ENCODE measurements around the gene KCNS1. TPM values are rescaled to one million over a fixed set of nuclear protein-coding genes. Genes with fewer than 3 reads are reported as not detected.
A peak's percentile ranks its signal among the peaks of the same experiment; 100 is the strongest.

Gene KCNS1
- total and polyA plus RNA-seq, 7 experiments from 2014 or later: 0.07 to 0.12 (median 0.08) TPM; not detected in 4

DNA sequence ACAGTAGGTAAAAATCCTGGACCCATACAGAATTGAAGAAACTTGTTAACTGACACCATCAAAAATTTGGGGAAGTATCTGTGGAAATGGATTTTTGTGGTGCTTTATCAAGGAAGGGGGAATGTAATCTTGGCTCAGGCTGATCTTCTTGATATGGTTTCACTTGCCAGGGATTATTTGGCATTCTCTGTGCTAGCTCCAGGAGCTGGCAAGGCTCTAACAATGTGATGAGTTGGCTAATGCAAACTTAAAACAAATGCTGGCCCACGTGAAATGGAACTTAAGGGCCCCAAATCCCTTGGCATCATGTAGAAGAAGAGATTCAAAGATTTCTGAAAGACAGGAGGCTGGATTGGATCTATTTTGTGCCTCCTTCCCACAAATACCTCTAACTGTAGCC, 13.1 kb downstream of the KCNS1 start:
- no peak for ATAC-seq
- Mint-ChIP-seq H3K4me3 (no peak overlapping the region), H3K9me3 (peaks cover 0 to 10% (median 1%) of the 10 kb centered on the region in 11 donors), H3K27me3 (no peaks in the 10 kb centered on the region), H3K36me3 (peaks cover 7 to 56% (median 29%) of the 10 kb centered on the region in 5 donors), H3K4me1 (peaks cover under 1 to 17% (median 6%) of the 10 kb centered on the region in 7 donors), H3K27ac (peak overlapping the region in 6 of 9 donors; percentile 3 to 56 (median 30))
- H3K9me3 ChIP-seq (ENCODE audit: control insufficient read depth in 2 of 3, low read length in 3 of 3): peaks cover 0 to 3% (median 3%) of the 10 kb centered on the region in 3 experiments
- H3K27ac ChIP-seq (ENCODE audit: low read depth, low read length): no peak overlapping the region
- no peak for DNase-seq
- intact Hi-C loops (cut with micrococcal nuclease): no loop called here
- H3K27me3 ChIP-seq (ENCODE audit: control insufficient read depth in 2 of 2, insufficient read depth in 2 of 2, low read length in 2 of 2): no peaks in the 10 kb centered on the region
- H3K4me3 ChIP-seq (ENCODE audit: low read length): no peak overlapping the region
- POLR2A ChIA-PET: no interaction called here
- H3K36me3 ChIP-seq (ENCODE audit: control insufficient read depth in 2 of 3, insufficient read depth in 3 of 3, low read length in 3 of 3): peaks cover 0 to 29% (median 15%) of the 10 kb centered on the region in 3 experiments
- CTCF ChIA-PET: no interaction called here
- H3K4me1 ChIP-seq (ENCODE audit: control insufficient read depth in 2 of 2, insufficient read depth in 2 of 2, low read length in 2 of 2): no peaks in the 10 kb centered on the region

DNA sequence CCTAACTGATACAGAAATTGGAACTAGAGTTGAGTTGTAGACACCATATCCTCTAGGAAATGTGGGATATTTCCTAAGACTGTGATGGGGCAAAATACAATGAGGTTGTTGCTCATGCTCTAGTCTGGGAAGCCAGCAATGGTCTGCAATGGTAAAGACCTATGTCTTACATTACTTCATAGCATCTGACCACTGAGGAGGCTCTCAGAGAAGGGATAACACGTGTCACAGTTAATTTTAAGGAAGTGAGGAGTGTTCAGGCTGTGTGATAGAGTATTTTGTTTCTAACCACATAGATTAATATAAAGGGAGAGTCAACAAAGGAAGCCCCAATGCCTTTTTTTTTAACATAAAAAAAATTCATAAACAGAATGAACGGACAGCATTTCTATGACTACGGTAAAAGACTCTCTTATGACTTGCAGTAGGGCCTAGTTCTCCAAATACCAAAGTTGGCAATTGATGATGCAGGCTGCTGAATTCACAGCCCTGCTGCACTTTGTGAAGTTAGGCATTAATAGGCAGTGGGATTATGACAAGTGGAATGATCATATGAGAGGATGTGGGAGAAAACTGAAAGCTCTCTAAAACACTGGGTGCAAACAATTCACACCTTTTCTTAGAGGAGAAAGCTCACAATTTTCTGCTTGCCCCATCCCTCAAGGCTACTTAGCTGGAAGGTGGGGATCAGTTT, 13.7 kb downstream of the KCNS1 start:
- CTCF ChIA-PET: interaction anchor here (0.6 to 0.7 kb wide), 2 partner anchors 43 to 72 kb away, joined by 3 to 4 read pairs; no protein-coding TSS in a partner anchor
- no peaks in the 10 kb centered on the region for H3K27me3 Mint-ChIP-seq
- Histone ChIP-seq H3K4me3 (ENCODE audit: low read length) (no peak overlapping the region), H3K27me3 (ENCODE audit: control insufficient read depth in 2 of 2, insufficient read depth in 2 of 2, low read length in 2 of 2) (no peaks in the 10 kb centered on the region), H3K4me1 (ENCODE audit: control insufficient read depth in 2 of 2, insufficient read depth in 2 of 2, low read length in 2 of 2) (no peaks in the 10 kb centered on the region), H3K36me3 (ENCODE audit: control insufficient read depth in 2 of 3, insufficient read depth in 3 of 3, low read length in 3 of 3) (peaks cover 0 to 35% (median 20%) of the 10 kb centered on the region in 3 experiments), H3K27ac (ENCODE audit: low read depth, low read length) (no peak overlapping the region), H3K9me3 (ENCODE audit: control insufficient read depth in 2 of 3, low read length in 3 of 3) (peaks cover 0 to 9% (median 8%) of the 10 kb centered on the region in 3 experiments)
- peak overlapping the region in 7 of 9 donors; percentile 3 to 56 (median 39) for H3K27ac Mint-ChIP-seq
- H3K9me3 Mint-ChIP-seq: peaks cover 0 to 16% (median 3%) of the 10 kb centered on the region in 11 donors
- H3K4me3 Mint-ChIP-seq: no peak overlapping the region
- POLR2A ChIA-PET: no interaction called here
- H3K4me1 Mint-ChIP-seq: peaks cover 3 to 19% (median 6%) of the 10 kb centered on the region in 7 donors
- no peak for DNase-seq
- peak; percentile 31 for ATAC-seq
- peaks cover 12 to 62% (median 35%) of the 10 kb centered on the region in 5 donors for H3K36me3 Mint-ChIP-seq
- intact Hi-C loops (cut with micrococcal nuclease): no loop called here

DNA sequence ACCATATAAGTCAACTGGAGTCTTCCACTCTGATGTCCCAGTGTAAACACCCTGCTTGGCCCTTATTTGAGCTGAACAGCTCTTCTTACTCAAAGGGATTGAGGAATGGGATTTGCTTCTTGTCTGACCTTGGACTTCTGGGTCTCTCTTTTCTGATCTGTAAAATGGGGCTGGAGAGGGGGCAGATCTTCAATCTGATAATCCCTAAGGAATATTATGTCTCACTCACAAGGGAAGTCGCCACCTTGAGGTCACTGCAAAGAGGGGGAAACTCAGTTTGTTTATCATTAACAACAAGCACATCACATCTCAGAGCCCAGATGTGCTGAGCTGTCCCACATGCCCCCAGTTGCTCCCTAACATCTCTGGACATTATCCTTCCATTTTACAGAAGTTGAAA, 15.1 kb downstream of the KCNS1 start:
- Histone ChIP-seq H3K36me3 (ENCODE audit: control insufficient read depth in 2 of 3, insufficient read depth in 3 of 3, low read length in 3 of 3) (peaks cover 10 to 44% (median 29%) of the 10 kb centered on the region in 3 experiments), H3K4me1 (ENCODE audit: control insufficient read depth in 2 of 2, insufficient read depth in 2 of 2, low read length in 2 of 2) (no peaks in the 10 kb centered on the region), H3K27me3 (ENCODE audit: control insufficient read depth in 2 of 2, insufficient read depth in 2 of 2, low read length in 2 of 2) (no peaks in the 10 kb centered on the region), H3K27ac (ENCODE audit: low read depth, low read length) (no peak overlapping the region), H3K9me3 (ENCODE audit: control insufficient read depth in 2 of 3, low read length in 3 of 3) (peaks cover 0 to 17% (median 17%) of the 10 kb centered on the region in 3 experiments), H3K4me3 (ENCODE audit: low read length) (no peak overlapping the region)
- CTCF ChIA-PET: interaction anchor here (0.6 kb wide), 1 partner anchor 187 kb away, joined by 3 read pairs; no protein-coding TSS in a partner anchor
- Mint-ChIP-seq H3K27ac (peak overlapping the region in 5 of 9 donors; percentile 16 to 87 (median 49)), H3K27me3 (no peaks in the 10 kb centered on the region), H3K36me3 (peaks cover 22 to 76% (median 45%) of the 10 kb centered on the region in 5 donors), H3K4me3 (no peak overlapping the region), H3K9me3 (peaks cover 6 to 30% (median 9%) of the 10 kb centered on the region in 11 donors), H3K4me1 (peaks cover 3 to 19% (median 6%) of the 10 kb centered on the region in 7 donors)
- POLR2A ChIA-PET: no interaction called here
- intact Hi-C loops (cut with micrococcal nuclease): no loop called here
- DNase-seq (no peak), ATAC-seq (no peak)

DNA sequence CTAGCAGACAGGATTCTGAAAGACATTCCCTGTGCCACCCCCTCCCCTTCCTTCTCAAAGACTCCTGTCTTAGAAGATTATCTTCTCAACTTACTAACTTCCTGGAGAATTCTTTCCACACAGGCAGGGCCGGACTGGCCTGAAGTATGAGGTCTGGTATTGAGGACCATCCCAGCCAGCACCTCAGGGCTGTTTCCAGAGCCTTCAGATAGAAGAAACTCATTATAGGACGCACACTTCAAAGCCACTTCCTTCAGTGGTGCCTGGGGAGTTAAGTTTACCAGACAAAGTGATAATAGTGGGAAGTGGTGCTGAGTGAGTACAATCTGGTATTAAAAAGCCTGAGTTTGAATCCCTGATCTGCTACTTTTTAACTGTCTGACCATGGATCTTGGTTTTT, 15.6 kb downstream of the KCNS1 start:
- Histone ChIP-seq H3K27me3 (ENCODE audit: control insufficient read depth in 2 of 2, insufficient read depth in 2 of 2, low read length in 2 of 2) (no peaks in the 10 kb centered on the region), H3K36me3 (ENCODE audit: control insufficient read depth in 2 of 3, insufficient read depth in 3 of 3, low read length in 3 of 3) (peaks cover 13 to 44% (median 33%) of the 10 kb centered on the region in 3 experiments), H3K27ac (ENCODE audit: low read depth, low read length) (no peak overlapping the region), H3K4me3 (ENCODE audit: low read length) (no peak overlapping the region), H3K4me1 (ENCODE audit: control insufficient read depth in 2 of 2, insufficient read depth in 2 of 2, low read length in 2 of 2) (no peaks in the 10 kb centered on the region), H3K9me3 (ENCODE audit: control insufficient read depth in 2 of 3, low read length in 3 of 3) (peaks cover 0 to 17% (median 17%) of the 10 kb centered on the region in 3 experiments)
- no peaks in the 10 kb centered on the region for H3K27me3 Mint-ChIP-seq
- ATAC-seq (no peak), DNase-seq (no peak)
- no peak overlapping the region for H3K4me3 Mint-ChIP-seq
- intact Hi-C loops (cut with micrococcal nuclease): no loop called here
- peaks cover 25 to 82% (median 48%) of the 10 kb centered on the region in 5 donors for H3K36me3 Mint-ChIP-seq
- peaks cover 7 to 36% (median 10%) of the 10 kb centered on the region in 11 donors for H3K9me3 Mint-ChIP-seq
- POLR2A ChIA-PET: no interaction called here
- H3K27ac Mint-ChIP-seq: peak overlapping the region in 6 of 9 donors; percentile 7 to 61 (median 43)
- peaks cover 3 to 19% (median 6%) of the 10 kb centered on the region in 7 donors for H3K4me1 Mint-ChIP-seq
- CTCF ChIA-PET: no interaction called here

DNA sequence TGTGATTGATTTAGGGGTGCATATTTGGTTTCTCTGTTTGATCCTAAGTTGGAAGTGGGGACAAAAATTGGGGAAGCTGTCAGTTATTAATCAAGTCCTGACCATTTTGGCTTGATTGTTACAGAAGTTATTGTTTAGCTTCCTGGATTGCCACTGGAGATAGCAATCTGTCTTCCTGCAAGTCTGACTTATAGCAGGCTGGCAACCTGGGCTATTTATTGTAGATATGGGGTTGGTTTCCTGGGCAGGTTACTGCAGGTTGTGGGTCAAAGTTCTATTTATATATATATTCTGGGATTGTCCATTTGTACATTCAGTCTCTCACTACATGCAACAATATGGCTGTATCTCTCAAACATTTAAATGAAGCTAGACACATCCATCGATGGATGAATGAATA, 17.8 kb downstream of the KCNS1 start:
- Mint-ChIP-seq H3K9me3 (peaks cover 7 to 42% (median 11%) of the 10 kb centered on the region in 11 donors), H3K4me3 (peak overlapping the region in 1 of 10 donors; percentile 43), H3K4me1 (peaks cover 3 to 23% (median 8%) of the 10 kb centered on the region in 7 donors), H3K27me3 (no peaks in the 10 kb centered on the region), H3K27ac (peak overlapping the region in 6 of 9 donors; percentile 24 to 41 (median 36)), H3K36me3 (peaks cover 35 to 93% (median 68%) of the 10 kb centered on the region in 5 donors)
- intact Hi-C loops (cut with micrococcal nuclease): no loop called here
- H3K4me1 ChIP-seq (ENCODE audit: control insufficient read depth in 2 of 2, insufficient read depth in 2 of 2, low read length in 2 of 2): no peaks in the 10 kb centered on the region
- H3K27me3 ChIP-seq (ENCODE audit: control insufficient read depth in 2 of 2, insufficient read depth in 2 of 2, low read length in 2 of 2): no peaks in the 10 kb centered on the region
- ChIA-PET CTCF (interaction anchor here (1.0 kb wide), 1 partner anchor 39 kb away, joined by 3 read pairs; no protein-coding TSS in a partner anchor), POLR2A (interaction anchor here (0.5 to 1.2 kb wide), 2 partner anchors 105 to 112 kb away, joined by 3 to 4 read pairs; no protein-coding TSS in a partner anchor)
- peaks cover 0 to 17% (median 17%) of the 10 kb centered on the region in 3 experiments for H3K9me3 ChIP-seq (ENCODE audit: control insufficient read depth in 2 of 3, low read length in 3 of 3)
- no peak for DNase-seq
- peaks cover 21 to 65% (median 50%) of the 10 kb centered on the region in 3 experiments for H3K36me3 ChIP-seq (ENCODE audit: control insufficient read depth in 2 of 3, insufficient read depth in 3 of 3, low read length in 3 of 3)
- no peak overlapping the region for H3K4me3 ChIP-seq (ENCODE audit: low read length)
- no peak for ATAC-seq
- no peak overlapping the region for H3K27ac ChIP-seq (ENCODE audit: low read depth, low read length)

DNA sequence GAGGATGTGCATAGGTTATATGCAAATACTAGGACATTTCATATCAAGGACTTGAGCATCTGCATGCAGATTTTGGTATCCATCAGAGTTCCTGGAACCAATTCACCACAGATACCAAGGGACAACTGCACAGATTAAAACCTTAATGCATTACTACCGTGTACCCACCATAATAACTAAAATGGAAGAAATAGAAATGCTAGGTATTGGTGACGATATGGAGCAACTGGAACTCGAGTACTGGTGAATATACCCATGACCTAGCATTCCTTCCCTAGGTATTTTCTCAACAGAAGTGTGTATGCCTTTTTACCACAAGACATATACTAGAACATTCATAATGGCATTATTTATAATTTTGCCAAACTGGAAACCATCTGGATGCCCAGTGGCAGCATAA, 18.5 kb downstream of the KCNS1 start:
- no peaks in the 10 kb centered on the region for H3K27me3 ChIP-seq (ENCODE audit: control insufficient read depth in 2 of 2, insufficient read depth in 2 of 2, low read length in 2 of 2)
- CTCF ChIA-PET: interaction anchor here (0.6 to 1.0 kb wide), 2 partner anchors 10 to 38 kb away, joined by 3 to 5 read pairs; no protein-coding TSS in a partner anchor
- POLR2A ChIA-PET: interaction anchor here (1.2 kb wide), 1 partner anchor 104 kb away, joined by 3 read pairs; no protein-coding TSS in a partner anchor
- no peaks in the 10 kb centered on the region for H3K4me1 ChIP-seq (ENCODE audit: control insufficient read depth in 2 of 2, insufficient read depth in 2 of 2, low read length in 2 of 2)
- Mint-ChIP-seq H3K4me1 (peaks cover 2 to 18% (median 8%) of the 10 kb centered on the region in 7 donors), H3K9me3 (peaks cover 7 to 42% (median 11%) of the 10 kb centered on the region in 11 donors), H3K27me3 (no peaks in the 10 kb centered on the region), H3K27ac (peak overlapping the region in 4 of 9 donors; percentile 19 to 41 (median 28)), H3K36me3 (peaks cover 31 to 90% (median 71%) of the 10 kb centered on the region in 5 donors), H3K4me3 (peak overlapping the region in 1 of 10 donors; percentile 43)
- ATAC-seq (no peak), DNase-seq (no peak)
- no peak overlapping the region for H3K27ac ChIP-seq (ENCODE audit: low read depth, low read length)
- peaks cover 26 to 71% (median 47%) of the 10 kb centered on the region in 3 experiments for H3K36me3 ChIP-seq (ENCODE audit: control insufficient read depth in 2 of 3, insufficient read depth in 3 of 3, low read length in 3 of 3)
- H3K9me3 ChIP-seq (ENCODE audit: control insufficient read depth in 2 of 3, low read length in 3 of 3): peaks cover 0 to 17% (median 17%) of the 10 kb centered on the region in 3 experiments
- no peak overlapping the region for H3K4me3 ChIP-seq (ENCODE audit: low read length)
- intact Hi-C loops (cut with micrococcal nuclease): no loop called here
